Activated CD4-positive, alpha-beta T cell treated with anti-CD3 and anti-CD28 coated beads for 4 hours (primary cell): ENCODE results near the gene NHERF2.

Source experiments
- DNase-seq, 2 donors: peaks; one replicate each; pipeline ENCODE4 v3.0.0-alpha.2; 2020

Gene NHERF2

GRCh38 chr16:2084895-2085625 is 58.4 kb downstream of the NHERF2 start:
- no peak for DNase-seq

GRCh38 chr16:2085669-2086068 is 59.0 kb downstream of the NHERF2 start:
- no peak for DNase-seq

DNA sequence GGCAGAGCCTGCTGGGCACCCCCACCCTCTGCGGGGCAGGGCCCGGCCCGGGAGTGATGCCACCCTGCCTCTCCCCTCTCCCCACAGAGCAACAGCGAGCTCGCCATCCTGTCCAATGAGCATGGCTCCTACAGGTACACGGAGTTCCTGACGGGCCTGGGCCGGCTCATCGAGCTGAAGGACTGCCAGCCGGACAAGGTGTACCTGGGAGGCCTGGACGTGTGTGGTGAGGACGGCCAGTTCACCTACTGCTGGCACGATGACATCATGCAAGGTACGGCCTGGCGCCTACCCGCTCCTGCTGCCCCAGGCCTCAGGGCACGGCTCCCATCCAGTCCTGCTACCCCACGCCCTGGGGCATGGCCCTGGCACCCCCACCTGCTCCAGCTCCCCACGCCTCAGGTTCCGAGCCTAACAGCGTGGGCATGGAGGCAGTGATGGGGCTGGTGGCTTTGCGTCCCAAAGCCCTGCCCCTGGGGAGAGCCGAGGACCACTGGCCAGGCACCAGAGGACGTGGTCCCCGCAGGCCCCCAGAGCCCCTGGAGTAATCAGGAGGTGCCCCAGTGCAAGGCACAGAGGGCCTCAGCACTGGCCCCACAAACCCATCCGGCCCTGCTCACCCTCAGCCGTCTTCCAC is 59.5 kb downstream of the NHERF2 start:
- no peak for DNase-seq

GRCh38 chr16:2086812-2087747 is 60.4 kb downstream of the NHERF2 start:
- no peak for DNase-seq

DNA sequence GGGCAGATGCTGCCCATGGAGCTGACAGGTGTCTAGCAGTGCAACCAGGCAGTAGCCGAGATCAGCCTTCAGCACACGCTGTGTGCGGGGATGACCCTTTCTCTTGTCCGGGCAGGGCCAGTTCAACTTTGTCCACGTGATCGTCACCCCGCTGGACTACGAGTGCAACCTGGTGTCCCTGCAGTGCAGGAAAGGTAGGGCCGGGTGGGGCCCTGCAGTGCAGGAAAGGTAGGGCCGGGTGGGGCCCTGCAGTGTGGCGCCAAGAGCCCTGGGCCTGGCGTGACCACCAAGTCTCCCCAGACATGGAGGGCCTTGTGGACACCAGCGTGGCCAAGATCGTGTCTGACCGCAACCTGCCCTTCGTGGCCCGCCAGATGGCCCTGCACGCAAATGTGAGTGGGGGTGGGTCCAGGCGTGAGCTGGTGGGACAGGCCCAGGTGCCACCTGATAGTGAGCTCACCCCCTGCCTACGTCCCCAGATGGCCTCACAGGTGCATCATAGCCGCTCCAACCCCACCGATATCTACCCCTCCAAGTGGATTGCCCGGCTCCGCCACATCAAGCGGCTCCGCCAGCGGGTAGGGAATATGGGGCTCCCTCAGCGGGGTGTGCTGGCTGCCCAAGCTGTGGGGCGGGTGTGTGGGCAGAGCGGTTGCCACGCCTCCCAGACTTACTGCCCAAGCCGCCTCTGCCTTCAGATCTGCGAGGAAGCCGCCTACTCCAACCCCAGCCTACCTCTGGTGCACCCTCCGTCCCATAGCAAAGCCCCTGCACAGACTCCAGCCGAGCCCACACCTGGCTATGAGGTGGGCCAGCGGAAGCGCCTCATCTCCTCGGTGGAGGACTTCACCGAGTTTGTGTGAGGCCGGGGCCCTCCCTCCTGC is 61.3 kb downstream of the NHERF2 start:
- DNase-seq = no peak
